HFFc6 (cell line): ENCODE results near the gene CNTFR. TPM values are rescaled to one million over a fixed set of nuclear protein-coding genes. Genes with fewer than 3 reads are reported as not detected.

Experiments used
- DNase-seq: peaks from one replicate; pipeline ENCODE4 v3.0.0-alpha.2; 2018
- H3K27ac Mint-ChIP-seq: 2 replicates; pipeline ENCODE4 v1.8.0; 2020; ENCODE audit warnings: mild to moderate bottlenecking, mixed read lengths
- H3K27me3 Mint-ChIP-seq: 2 replicates; pipeline ENCODE4 v1.8.0; 2021; ENCODE audit warnings: mild to moderate bottlenecking, moderate library complexity, mixed read lengths; ENCODE audit not compliant: insufficient read depth
- H3K36me3 Mint-ChIP-seq: 2 replicates; pipeline ENCODE4 v1.8.0; 2021; ENCODE audit warnings: low read depth, mixed read lengths
- H3K4me1 Mint-ChIP-seq: 2 replicates; pipeline ENCODE4 v1.8.0; 2020; ENCODE audit warnings: low read depth, mixed read lengths
- H3K4me3 Mint-ChIP-seq: 2 replicates; pipeline ENCODE4 v1.8.0; 2020; ENCODE audit warnings: mild to moderate bottlenecking, moderate library complexity, mixed read lengths
- H3K9me3 Mint-ChIP-seq: 2 replicates; pipeline ENCODE4 v1.8.0; 2020; ENCODE audit warnings: mild to moderate bottlenecking, mixed read lengths
- total RNA-seq, 6 experiments: library from RNA; stranded (reverse); fragmentation: NEBNext Ultra II Directional; extraction: Animal tissue kit (Norgen Biotek cat#: 25700); gene quantifications; 2 replicates in 1 of 6; 3 replicates in 5 of 6; pipeline ENCODE4 v1.2.3, GENCODE V29; 2021
- TF ChIP-seq, protein P1 (sequence below): fragments of 200-600 bp; sonication (generic); IDR thresholded peaks from 2 replicates; pipeline ENCODE4 v1.5.0; 2021; ENCODE audit warnings: antibody characterized with exemption, mild to moderate bottlenecking

CNTFR gene
- total RNA-seq, 6 experiments from 2014 or later: not detected

DNA sequence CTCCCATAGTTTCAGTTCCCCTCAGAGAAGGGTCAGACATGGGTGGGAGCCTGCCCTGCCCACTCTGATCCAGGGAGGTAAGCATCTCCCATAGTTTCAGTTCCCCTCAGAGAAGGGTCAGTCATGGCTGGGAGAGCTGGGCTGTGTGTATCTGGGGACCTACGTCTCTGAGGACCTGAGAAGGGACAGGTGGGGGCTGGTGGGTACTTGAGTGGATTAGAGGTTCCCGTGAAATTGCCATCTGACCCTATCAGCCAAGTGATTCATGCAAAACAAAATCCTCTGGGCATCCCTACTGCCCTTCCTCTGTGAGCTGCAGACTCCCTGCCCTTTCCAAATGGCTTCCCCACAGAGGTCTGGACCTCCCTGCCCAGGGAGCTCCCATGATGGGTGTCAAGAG is 70.6 kb downstream of the CNTFR start:
- DNase-seq: no peak
- peaks cover 49% of the 10 kb centered on the region for H3K27me3 Mint-ChIP-seq
- peaks cover 5% of the 10 kb centered on the region for H3K4me1 Mint-ChIP-seq
- H3K4me3 Mint-ChIP-seq: no peak overlapping the region
- no peak overlapping the region for H3K27ac Mint-ChIP-seq
- TF ChIP-seq, protein P1, sequence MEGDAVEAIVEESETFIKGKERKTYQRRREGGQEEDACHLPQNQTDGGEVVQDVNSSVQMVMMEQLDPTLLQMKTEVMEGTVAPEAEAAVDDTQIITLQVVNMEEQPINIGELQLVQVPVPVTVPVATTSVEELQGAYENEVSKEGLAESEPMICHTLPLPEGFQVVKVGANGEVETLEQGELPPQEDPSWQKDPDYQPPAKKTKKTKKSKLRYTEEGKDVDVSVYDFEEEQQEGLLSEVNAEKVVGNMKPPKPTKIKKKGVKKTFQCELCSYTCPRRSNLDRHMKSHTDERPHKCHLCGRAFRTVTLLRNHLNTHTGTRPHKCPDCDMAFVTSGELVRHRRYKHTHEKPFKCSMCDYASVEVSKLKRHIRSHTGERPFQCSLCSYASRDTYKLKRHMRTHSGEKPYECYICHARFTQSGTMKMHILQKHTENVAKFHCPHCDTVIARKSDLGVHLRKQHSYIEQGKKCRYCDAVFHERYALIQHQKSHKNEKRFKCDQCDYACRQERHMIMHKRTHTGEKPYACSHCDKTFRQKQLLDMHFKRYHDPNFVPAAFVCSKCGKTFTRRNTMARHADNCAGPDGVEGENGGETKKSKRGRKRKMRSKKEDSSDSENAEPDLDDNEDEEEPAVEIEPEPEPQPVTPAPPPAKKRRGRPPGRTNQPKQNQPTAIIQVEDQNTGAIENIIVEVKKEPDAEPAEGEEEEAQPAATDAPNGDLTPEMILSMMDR: no peak
- H3K9me3 Mint-ChIP-seq: no peaks in the 10 kb centered on the region
- no peaks in the 10 kb centered on the region for H3K36me3 Mint-ChIP-seq

DNA sequence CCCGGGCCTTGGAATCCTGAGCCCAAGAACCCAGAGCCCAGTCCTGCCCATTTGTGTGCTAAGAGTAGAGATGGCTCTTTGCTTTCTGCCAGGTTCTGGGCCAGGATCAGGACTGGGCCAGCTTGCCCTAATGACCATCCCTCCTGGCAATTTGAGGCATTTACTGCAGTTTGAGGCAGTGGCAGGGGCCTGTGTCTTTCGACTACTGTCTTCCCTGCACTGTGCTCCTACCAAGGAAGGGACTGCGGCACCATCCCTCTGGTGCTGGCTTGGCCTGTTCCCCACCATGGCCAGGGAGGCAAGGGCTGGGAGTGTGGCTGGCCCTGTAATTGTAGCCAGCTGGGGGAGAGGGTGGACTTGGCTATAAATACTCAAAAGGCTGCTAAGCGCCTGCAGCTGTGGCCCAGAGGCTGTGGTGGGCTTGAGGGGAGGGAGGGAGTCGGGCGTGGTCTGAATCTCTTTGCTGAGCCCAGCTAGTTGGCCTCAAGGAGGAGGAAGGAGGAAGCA is 71.4 kb downstream of the CNTFR start:
- Mint-ChIP-seq H3K36me3 (no peaks in the 10 kb centered on the region), H3K4me3 (no peak overlapping the region), H3K4me1 (peaks cover 5% of the 10 kb centered on the region), H3K27ac (no peak overlapping the region), H3K9me3 (no peaks in the 10 kb centered on the region), H3K27me3 (peaks cover 53% of the 10 kb centered on the region)
- DNase-seq: no peak
- TF ChIP-seq, protein P1: no peak

DNA sequence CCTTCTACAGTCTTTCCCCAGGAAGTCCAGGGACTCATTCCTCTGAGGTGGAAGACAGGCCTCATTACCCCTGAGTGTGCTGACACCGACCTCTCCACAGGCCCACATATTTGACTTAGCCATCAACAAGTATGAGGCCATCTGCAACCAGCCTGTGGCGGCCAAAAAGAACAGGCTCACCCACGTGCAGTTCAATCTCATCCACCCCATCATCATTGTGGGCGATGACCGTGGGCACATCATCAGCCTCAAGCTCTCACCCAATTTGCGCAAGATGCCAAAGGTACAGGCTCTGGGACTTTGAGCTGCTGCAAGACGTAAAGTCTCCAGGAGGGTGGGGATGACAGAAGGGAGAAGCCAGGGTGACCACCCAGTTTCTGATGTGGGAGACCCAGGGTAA is 72.3 kb downstream of the CNTFR start:
- Mint-ChIP-seq H3K4me1 (peaks cover under 1% of the 10 kb centered on the region), H3K27me3 (peaks cover 50% of the 10 kb centered on the region), H3K36me3 (no peaks in the 10 kb centered on the region), H3K9me3 (no peaks in the 10 kb centered on the region), H3K27ac (no peak overlapping the region), H3K4me3 (no peak overlapping the region)
- TF ChIP-seq, protein P1: no peak
- no peak for DNase-seq

DNA sequence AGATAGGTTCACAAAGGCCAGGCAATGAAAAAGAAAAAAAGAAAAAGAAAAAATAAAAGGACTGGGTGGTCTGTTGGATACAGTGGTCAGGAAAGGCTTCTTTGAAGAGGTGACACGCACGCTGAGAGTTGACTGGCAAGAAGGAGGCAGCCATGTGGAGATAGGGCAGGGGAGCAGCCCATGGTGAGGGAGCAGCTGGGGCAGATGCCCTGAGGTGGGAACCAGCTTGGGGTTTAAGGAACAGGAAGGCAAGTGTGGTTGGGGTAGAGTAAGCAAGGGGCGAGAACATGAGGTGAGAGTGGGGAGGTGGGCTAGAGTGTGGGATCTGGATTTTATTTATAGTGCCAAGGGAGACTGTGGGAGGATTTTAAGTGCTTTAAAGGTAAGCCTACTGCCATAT is 73.6 kb downstream of the CNTFR start:
- H3K4me3 Mint-ChIP-seq: no peak overlapping the region
- TF ChIP-seq, protein P1: no peak
- no peak overlapping the region for H3K27ac Mint-ChIP-seq
- DNase-seq: no peak
- no peaks in the 10 kb centered on the region for H3K9me3 Mint-ChIP-seq
- H3K36me3 Mint-ChIP-seq: no peaks in the 10 kb centered on the region
- H3K27me3 Mint-ChIP-seq: peaks cover 56% of the 10 kb centered on the region
- no peaks in the 10 kb centered on the region for H3K4me1 Mint-ChIP-seq

DNA sequence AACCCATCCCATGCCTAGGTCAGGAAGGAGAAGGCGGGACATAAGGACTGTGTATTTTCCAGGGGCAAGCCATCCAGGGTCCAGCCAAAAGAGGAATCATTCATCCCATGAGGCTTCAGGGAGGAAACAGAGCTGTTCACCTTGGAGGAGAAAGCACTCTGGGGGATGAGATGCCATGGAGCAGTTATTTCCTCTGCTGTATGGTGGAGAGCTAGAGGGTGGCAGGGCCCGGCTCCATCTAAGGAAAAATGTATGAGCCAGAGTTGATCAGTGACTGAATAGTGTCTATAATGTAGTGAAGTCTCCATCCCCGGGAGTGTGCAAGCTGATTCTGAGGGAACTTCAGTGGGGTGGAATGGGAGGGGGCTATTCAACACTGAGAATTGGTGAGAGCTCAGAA is 74.7 kb downstream of the CNTFR start:
- H3K9me3 Mint-ChIP-seq: no peaks in the 10 kb centered on the region
- H3K36me3 Mint-ChIP-seq: no peaks in the 10 kb centered on the region
- TF ChIP-seq, protein P1: no peak
- no peak for DNase-seq
- H3K4me3 Mint-ChIP-seq: no peak overlapping the region
- no peak overlapping the region for H3K27ac Mint-ChIP-seq
- H3K4me1 Mint-ChIP-seq: no peaks in the 10 kb centered on the region
- H3K27me3 Mint-ChIP-seq: peaks cover 52% of the 10 kb centered on the region

DNA sequence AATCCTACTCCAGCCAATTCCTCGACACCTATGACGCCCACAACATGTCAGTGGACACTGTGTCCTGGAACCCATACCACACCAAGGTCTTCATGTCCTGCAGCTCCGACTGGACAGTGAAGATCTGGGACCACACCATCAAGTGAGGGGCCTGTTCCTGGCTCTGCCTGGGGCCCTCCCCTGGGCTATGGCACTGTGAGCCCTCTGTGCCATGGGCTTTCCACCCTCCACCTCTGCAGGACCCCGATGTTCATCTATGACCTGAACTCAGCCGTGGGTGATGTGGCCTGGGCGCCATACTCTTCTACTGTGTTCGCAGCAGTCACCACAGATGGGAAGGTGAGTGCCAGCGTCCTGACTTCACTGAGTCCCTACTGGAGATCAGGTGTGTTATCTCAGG is 75.1 kb downstream of the CNTFR start:
- TF ChIP-seq, protein P1: no peak
- no peak for DNase-seq
- no peaks in the 10 kb centered on the region for H3K36me3 Mint-ChIP-seq

More for the DNA sequence above, 75.1 kb downstream of the CNTFR start:
- peaks cover 55% of the 10 kb centered on the region for H3K27me3 Mint-ChIP-seq
- H3K27ac Mint-ChIP-seq: no peak overlapping the region
- H3K4me1 Mint-ChIP-seq: no peaks in the 10 kb centered on the region
- H3K4me3 Mint-ChIP-seq: no peak overlapping the region
- H3K9me3 Mint-ChIP-seq: no peaks in the 10 kb centered on the region
